ENCODE measurements around the gene CTDSPL. TPM values are rescaled to one million over a fixed set of nuclear protein-coding genes. Genes with fewer than 3 reads are reported as not detected.

Gene CTDSPL
- total and polyA plus RNA-seq, 2 experiments from 2014 or later, result 29.2 to 33.7 TPM

DNA sequence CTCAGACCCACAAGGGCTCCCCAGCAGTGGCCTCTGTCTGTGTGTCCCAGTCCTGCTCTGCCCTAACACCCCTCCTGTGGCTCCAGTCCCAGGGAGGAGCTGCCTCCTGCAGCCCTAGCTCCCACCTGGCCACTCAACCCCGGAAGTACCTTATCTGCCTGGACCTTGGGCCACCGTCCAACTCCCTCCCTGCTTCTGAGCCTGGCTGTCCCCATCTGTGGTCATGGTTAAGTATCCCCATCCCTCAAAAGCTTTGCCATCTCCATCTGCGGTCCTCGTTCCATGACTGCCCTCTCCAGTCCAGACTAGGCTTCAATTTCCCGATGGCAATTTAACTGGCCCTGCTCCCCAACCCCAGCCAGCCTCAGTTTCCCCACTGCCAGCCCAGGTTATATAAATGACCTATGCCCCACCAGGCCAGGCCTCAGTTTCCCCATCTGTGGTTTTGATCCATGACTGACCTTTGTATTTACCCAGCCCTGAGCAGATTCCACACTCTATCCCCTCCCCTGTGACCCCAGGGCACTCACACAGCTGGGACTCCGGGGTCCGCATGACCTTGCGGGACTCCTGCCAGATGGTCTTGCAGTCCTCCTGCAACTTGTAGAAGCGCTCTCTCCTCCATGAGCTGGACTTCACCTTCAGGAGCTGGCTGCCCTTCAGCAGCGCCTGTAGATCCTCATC lies 158.1 kb downstream of the CTDSPL start:
- DNase-seq (ENCODE audit: low spot score), result no peak
- TF ChIP-seq EZH2phosphoT487 (IDR thresholded peaks at IDR 0.05; ENCODE audit: low read depth, severe bottlenecking, unreplicated experiment), result no peak
- TF ChIP-seq EZH2 (IDR thresholded peaks at IDR 0.05; ENCODE audit: borderline replicate concordance), result no peak
- TF ChIP-seq, protein P1, sequence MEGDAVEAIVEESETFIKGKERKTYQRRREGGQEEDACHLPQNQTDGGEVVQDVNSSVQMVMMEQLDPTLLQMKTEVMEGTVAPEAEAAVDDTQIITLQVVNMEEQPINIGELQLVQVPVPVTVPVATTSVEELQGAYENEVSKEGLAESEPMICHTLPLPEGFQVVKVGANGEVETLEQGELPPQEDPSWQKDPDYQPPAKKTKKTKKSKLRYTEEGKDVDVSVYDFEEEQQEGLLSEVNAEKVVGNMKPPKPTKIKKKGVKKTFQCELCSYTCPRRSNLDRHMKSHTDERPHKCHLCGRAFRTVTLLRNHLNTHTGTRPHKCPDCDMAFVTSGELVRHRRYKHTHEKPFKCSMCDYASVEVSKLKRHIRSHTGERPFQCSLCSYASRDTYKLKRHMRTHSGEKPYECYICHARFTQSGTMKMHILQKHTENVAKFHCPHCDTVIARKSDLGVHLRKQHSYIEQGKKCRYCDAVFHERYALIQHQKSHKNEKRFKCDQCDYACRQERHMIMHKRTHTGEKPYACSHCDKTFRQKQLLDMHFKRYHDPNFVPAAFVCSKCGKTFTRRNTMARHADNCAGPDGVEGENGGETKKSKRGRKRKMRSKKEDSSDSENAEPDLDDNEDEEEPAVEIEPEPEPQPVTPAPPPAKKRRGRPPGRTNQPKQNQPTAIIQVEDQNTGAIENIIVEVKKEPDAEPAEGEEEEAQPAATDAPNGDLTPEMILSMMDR (IDR thresholded peaks at IDR 0.05; ENCODE audit: poor library complexity), result no peak
- WGBS (ENCODE audit: low lambda C conversion rate, missing lambda C conversion rate), result 86% methylated on average over 10 of the region's 10 CpGs

DNA sequence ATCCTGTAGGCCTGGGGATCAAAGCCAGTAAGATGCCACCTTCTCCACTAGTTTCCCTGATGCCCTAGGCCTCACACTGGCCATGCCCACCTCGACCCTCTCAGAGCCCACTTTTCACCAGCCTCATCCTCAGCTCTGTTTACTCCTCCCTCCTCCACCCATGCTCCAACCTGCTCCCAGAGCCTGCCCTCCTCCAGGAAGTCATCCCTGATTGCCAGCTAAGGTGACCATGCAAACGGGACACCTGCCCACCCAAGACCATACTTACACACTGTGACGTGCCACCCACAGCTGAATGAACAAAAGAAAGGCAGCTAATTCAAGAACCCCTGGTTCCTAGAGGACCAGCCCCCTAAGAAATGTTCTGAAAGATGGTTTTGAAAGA lies 158.7 kb downstream of the CTDSPL start:
- Histone ChIP-seq H3K9me2 (replicated peaks; ENCODE audit: insufficient read depth) (no peaks in the 10 kb centered on the region), H3K4me2 (no peak overlapping the region), H3K36me3 (replicated peaks; ENCODE audit: insufficient read depth, low read depth) (no peaks in the 10 kb centered on the region), H3K79me2 (peaks cover 7% of the 10 kb centered on the region), H3K27ac (no peak overlapping the region), H3K4me1 (ENCODE audit: insufficient read depth) (no peaks in the 10 kb centered on the region), H4K20me1 (ENCODE audit: insufficient read depth, poor library complexity, severe bottlenecking) (no peaks in the 10 kb centered on the region), H2AFZ (no peak overlapping the region), H3K4me3 (no peak overlapping the region), H3K9me3 (ENCODE audit: low read depth) (no peaks in the 10 kb centered on the region), H3K27me3 (no peaks in the 10 kb centered on the region)
- 91% methylated on average over 3 of the region's 3 CpGs for WGBS (ENCODE audit: low lambda C conversion rate, missing lambda C conversion rate)
- TF ChIP-seq, protein P1 (IDR thresholded peaks at IDR 0.05; ENCODE audit: poor library complexity), result no peak
- TF ChIP-seq EZH2phosphoT487 (IDR thresholded peaks at IDR 0.05; ENCODE audit: low read depth, severe bottlenecking, unreplicated experiment) (no peak), EZH2 (IDR thresholded peaks at IDR 0.05; ENCODE audit: borderline replicate concordance) (no peak)
- no peak for DNase-seq (ENCODE audit: low spot score)

More for the DNA sequence above, 158.1 kb downstream of the CTDSPL start:
- Histone ChIP-seq H3K4me1 (ENCODE audit: insufficient read depth) (no peaks in the 10 kb centered on the region), H3K27me3 (no peaks in the 10 kb centered on the region), H3K9me2 (replicated peaks; ENCODE audit: insufficient read depth) (no peaks in the 10 kb centered on the region), H3K4me3 (no peak overlapping the region), H3K79me2 (peaks cover 7% of the 10 kb centered on the region), H3K9me3 (ENCODE audit: low read depth) (no peaks in the 10 kb centered on the region), H2AFZ (no peak overlapping the region), H3K27ac (no peak overlapping the region), H4K20me1 (ENCODE audit: insufficient read depth, poor library complexity, severe bottlenecking) (no peaks in the 10 kb centered on the region), H3K4me2 (no peak overlapping the region), H3K36me3 (replicated peaks; ENCODE audit: insufficient read depth, low read depth) (no peaks in the 10 kb centered on the region)

DNA sequence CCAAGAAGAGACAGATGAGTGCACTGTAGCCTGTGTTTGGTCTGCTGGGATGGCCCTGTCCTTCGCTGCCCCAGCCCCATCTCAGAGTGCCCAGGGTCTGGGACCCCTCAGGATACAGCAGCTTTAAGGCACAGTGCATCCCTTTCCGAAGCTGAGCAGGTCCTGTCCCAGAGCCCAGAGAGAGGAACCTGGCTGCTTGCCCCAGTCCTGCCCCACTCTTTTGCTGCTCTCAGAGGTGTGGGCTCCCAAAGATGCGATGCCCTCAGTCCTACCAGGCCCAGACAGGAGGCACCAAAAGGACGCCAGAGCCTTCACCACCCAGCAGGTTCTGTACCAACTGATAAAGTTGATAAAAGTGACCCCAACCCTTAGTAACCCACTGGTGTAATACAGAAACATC lies 159.5 kb downstream of the CTDSPL start:
- WGBS (ENCODE audit: low lambda C conversion rate, missing lambda C conversion rate), result 94% methylated on average over 4 of the region's 4 CpGs
- Histone ChIP-seq H3K9me3 (ENCODE audit: low read depth) (no peaks in the 10 kb centered on the region), H3K4me3 (no peak overlapping the region), H3K27ac (no peak overlapping the region), H2AFZ (no peak overlapping the region), H4K20me1 (ENCODE audit: insufficient read depth, poor library complexity, severe bottlenecking) (no peaks in the 10 kb centered on the region), H3K27me3 (no peaks in the 10 kb centered on the region), H3K4me2 (no peak overlapping the region), H3K79me2 (peaks cover 7% of the 10 kb centered on the region), H3K36me3 (replicated peaks; ENCODE audit: insufficient read depth, low read depth) (no peaks in the 10 kb centered on the region), H3K4me1 (ENCODE audit: insufficient read depth) (no peaks in the 10 kb centered on the region), H3K9me2 (replicated peaks; ENCODE audit: insufficient read depth) (no peaks in the 10 kb centered on the region)
- TF ChIP-seq, protein P1 (IDR thresholded peaks at IDR 0.05; ENCODE audit: poor library complexity), result no peak
- TF ChIP-seq EZH2phosphoT487 (IDR thresholded peaks at IDR 0.05; ENCODE audit: low read depth, severe bottlenecking, unreplicated experiment) (no peak), EZH2 (IDR thresholded peaks at IDR 0.05; ENCODE audit: borderline replicate concordance) (no peak)
- no peak for DNase-seq (ENCODE audit: low spot score)
